ENCODE measurements around the gene ADAMTS2.
"Not testable (repeated sequence)": the region's sequence is repeated elsewhere in the genome, so short reads cannot be mapped to it uniquely, and the experiment has no call there.

The ADAMTS2 gene

GRCh38 chr5:179296150-179296821 is 49.0 kb downstream of the ADAMTS2 start:
- no peak for DNase-seq (ENCODE audit: low read depth in 2 of 2)

GRCh38 chr5:179295778-179296149 is 49.5 kb downstream of the ADAMTS2 start:
- DNase-seq (ENCODE audit: low read depth in 2 of 2) = no peak

DNA sequence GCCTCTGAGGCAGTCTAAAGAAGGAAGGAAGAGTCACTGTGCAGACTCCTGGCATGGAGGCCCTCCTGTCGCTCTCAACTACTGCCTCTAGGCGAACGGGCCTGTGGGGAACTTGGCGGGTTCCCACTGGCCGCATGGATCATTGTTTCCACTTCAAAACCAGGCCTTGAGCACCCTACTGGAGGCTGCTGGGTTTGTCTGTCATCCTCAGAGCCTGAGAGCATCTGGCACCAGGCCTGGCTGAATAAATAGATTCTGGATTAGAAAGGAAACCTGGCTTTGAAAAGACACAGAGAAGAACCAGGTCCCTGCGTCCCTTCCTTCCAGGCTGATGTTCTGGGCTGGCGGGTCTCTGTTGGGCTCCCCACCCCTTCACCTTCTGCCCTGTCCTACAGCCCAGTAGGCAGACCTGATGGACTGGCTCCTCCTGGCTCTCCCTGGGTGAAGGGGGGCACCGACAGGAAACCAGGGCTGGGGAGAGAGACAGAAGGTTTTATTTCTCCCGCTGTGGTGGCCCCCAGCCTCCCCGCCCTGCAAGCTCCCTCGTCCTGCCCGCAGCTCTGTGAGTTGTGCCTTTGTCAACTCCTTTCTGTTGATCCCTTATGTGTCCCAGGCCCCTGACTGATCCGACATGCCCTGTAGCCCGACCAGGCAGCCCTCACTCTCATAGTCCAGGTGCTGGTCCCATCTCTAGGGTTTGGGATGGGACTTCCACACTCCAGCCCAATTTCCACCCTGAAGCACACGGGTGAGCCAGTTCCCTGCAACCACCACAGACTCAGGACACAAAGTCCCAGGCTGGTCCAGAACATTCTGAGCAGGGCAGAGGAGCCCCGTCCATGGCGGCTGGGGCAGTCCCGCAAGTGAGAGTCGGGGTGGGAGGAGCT is 50.1 kb downstream of the ADAMTS2 start:
- DNase-seq (ENCODE audit: low read depth in 2 of 2) = no peak

DNA sequence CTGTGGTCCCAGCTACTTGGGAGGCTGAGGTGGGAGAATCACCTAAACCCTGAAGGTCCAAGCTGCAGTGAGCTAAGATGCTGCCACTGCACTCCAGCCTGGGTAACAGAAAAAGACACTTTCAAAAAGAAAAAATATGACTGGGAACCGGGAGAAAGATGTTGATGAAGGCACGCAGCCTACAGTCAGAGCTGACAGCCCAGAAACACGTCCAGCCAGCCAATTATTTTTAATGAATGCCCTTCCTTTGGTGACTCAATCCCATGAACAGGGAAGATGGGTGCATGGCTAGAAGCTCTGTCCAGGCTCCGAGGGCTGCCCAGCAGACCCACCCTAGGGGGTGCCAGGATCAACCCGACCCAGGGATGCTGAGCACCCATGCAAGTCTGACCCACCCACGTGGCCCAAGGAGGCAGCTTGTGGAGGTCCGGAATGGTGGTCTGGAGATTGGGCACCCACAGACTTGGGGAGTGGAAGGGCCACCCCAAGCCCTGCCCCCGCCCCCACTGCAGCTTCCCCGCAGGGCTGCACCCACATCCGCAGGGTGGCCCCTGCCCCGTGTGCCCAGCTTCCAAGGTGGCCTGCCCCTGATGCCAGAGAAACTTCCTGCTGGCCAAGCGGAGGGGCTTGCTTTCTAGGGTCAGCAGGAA is 51.0 kb downstream of the ADAMTS2 start:
- DNase-seq (ENCODE audit: low read depth in 2 of 2) = no peak

- DNase-seq (ENCODE audit: low read depth in 2 of 2) = no peak
Measured at GRCh38 chr5:179292681-179293635, 52.3 kb downstream of the ADAMTS2 start.

- no peak for DNase-seq (ENCODE audit: low read depth in 2 of 2)
Measured at GRCh38 chr5:179292202-179292601, 53.1 kb downstream of the ADAMTS2 start.

DNA sequence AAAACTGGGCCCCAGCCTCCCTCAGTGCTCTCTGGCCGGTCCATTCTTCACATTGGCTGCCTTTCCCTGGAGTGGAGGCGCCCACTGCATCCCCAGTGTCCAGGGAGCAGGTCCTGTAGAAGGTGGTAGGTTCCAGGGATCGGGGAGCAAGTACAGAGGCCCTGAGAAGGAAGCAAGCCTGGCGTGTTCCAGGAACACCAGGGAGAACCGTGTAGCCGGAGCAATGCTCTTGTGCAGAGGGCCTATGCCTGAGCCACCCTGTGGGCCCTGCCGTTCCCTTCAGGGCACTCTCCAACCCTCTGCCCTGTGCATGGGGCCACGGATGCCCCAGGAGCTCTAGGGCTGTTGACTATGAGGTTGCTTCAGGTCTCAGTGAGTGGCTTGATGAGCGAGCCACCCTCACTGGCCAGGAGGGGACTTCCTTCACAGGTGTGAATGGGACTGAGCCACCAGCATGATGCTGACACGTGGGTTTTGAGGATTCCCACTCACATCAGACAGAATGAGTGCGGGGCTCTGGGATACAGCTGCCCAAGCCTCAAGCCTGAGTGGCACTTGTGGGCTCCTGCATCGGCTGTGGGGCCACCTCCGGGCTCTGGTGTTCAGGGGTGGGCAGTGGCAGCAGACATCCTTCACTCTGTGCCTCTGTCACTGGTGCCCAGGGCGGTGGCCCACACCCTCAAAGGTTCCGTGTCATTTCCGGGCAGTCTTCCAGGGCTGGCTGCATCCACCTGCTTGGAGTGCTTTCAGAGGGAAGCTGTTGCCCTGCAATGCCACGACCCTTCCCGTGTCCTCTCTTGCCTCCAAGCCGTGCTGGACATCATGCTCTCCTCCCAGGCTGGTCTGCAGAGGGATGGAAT is 54.4 kb downstream of the ADAMTS2 start:
- DNase-seq (ENCODE audit: low read depth in 2 of 2) = no peak

DNA sequence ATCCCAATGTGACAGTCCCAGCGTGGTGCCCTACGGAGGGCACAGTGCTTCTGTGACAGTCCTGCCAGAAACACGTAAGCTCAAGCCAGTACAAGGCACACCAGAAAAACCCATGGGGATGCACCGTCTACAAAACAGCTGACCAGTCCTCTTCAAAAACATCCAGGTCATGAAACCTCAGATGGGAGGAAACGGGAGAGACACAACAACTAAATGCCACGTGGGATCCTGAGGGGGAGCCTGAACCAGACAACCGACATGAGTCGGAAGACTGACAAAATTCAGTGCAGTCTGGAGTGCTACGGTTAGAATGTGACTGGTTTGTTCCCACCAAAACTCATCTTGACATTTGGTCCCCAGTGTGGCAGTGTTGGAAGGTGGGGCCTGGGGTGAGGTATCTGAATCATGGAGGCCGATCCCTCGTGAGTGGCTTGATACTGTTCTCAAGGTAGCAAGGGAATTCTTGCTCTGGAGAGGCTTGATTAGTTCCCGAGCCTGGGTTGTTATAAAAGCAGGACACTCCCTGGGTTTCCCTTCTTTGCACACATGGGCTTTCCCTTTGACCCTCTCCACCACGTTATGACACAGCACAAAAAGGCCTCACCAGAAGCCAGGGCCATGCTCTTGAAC is 55.4 kb downstream of the ADAMTS2 start:
- DNase-seq (ENCODE audit: low read depth in 2 of 2) = no peak

DNA sequence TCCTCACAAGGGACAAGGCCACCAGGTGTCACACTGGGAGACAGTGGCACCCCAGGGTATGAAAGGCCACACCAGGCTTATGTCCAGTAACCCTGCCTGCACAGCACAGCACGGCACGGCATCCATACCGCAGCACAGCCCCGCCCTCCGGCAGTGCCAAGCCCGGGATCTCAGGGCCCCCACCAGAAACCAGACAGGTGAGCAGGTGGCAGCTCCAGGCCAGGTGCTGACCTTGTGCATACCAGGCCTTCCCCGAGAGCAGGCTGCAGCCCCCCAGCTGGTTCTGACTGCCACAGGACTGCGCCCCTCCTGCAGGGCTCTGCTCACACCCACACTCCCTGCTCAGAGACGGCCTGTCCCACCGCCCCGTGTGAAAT is 56.5 kb downstream of the ADAMTS2 start:
- DNase-seq (ENCODE audit: low read depth in 2 of 2) = no peak

DNA sequence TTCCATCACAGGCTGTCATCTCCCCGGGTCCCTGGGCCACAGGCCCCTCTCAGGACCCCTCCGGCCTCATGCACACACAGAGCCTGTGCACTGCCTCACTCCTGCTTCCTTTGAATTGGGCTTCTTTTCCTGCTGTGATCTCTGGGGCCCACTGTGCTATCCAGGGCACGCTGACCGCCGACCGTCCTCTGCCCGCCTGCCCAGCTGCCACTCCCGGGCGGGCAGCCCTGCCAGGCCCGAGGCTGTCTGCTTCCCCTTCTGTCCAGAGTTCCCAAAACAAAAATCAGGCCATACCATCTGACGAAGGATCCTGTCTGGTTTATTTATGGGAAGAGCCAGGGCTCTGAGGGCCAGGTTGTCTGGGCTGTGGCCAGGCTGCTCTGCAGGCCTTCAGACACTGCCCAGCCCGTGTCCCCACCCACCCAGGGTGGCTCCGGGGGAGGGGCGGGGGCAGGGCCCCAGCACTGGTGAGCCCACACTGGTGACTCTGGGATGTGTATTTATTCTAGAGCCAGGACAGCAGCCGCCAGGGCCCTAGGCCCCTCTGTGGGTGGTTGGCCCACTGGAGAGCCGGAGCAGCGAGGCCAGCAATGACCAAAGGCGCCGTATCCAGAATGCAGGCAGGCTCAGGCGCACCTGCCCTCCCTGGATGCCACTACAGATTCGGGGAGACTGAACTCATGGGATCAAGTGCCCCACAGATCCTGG is 57.0 kb downstream of the ADAMTS2 start:
- DNase-seq (ENCODE audit: low read depth in 2 of 2) = no peak

- no peak for DNase-seq (ENCODE audit: low read depth in 2 of 2)
Measured at GRCh38 chr5:179287631-179288030, 57.6 kb downstream of the ADAMTS2 start.

GRCh38 chr5:179287071-179287470 is 58.2 kb downstream of the ADAMTS2 start:
- DNase-seq (ENCODE audit: low read depth in 2 of 2) = no peak

- not testable (repeated sequence) for DNase-seq (ENCODE audit: low read depth in 2 of 2)
Measured at GRCh38 chr5:179285776-179286162, 59.5 kb downstream of the ADAMTS2 start.

DNA sequence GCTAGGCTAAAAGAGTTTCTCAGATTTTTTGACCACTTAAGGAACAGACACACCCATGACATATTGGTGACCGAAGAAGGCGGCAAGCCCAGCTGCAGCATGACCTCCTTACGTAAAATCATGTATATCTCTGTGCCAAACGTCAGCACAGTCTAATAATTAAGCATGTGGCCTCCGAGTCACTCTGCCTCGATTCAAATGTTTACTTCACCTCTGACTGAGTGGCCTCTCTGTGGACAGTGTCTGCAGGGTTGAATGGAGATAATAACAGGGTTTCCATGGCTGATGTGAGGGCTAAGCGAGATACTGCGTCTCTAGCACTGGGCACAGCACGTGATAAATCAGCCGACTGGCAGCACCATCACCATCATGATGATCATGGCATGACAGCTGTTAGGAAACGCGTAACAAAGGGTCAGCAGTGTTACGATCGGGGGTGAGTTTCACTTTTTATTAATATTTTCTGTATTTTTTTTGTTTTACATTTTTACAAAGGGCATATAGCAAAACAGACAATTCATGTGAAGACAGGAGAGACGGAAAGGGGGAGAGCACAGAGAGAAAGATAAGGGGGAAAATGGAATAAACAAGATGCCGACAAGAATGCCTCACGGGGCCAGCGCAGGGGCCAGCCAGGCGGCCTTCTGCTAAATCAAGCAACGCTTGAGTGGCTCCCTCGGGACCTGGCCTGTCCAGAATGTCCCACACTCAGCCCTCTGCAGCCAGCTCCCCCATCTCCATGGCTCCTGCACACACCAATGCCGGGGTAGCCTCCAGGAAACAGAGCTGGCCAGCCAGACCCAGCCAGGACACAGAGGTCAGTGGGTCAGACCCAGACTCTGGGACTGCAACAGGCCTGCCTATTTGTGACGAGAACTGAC is 60.3 kb downstream of the ADAMTS2 start:
- DNase-seq (ENCODE audit: low read depth in 2 of 2) = no peak

DNA sequence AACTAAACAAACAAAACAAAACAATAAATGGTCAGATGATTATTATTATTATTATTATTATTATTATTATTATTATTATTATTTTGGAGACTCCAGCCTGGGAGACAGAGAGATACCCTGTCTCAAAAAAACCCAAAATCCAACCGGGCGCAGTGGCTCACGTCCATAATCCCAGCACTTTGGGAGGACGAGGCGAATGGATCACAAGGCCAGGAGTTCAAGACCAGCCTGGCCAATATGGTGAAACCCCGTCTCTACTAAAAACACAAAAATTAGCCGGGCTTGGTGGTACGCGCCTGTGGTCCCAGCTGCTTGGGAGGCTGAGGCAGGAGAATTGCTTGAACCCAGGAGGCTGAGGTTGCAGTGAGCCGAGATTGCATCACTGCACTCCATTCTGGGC is 61.4 kb downstream of the ADAMTS2 start:
- not testable (repeated sequence) for DNase-seq (ENCODE audit: low read depth in 2 of 2)

GRCh38 chr5:179281694-179282093 is 63.6 kb downstream of the ADAMTS2 start:
- no peak for DNase-seq (ENCODE audit: low read depth in 2 of 2)

- DNase-seq (ENCODE audit: low read depth in 2 of 2) = no peak
Measured at GRCh38 chr5:179280095-179280490, 65.2 kb downstream of the ADAMTS2 start.

GRCh38 chr5:179279347-179280094 is 65.7 kb downstream of the ADAMTS2 start:
- DNase-seq (ENCODE audit: low read depth in 2 of 2) = no peak
